Natural killer cell (primary cell): Measurements from ENCODE around the gene TRIM37. TPM values are rescaled to one million over a fixed set of nuclear protein-coding genes. Genes with fewer than 3 reads are reported as not detected.

Source experiments
- ATAC-seq, 3 donors: fragments of 150-1000 bp in 2 of 3; fragments of 200-7000 bp in 1 of 3; cut with Tn5 transposase; 1 replicate in 1 of 3; 2 replicates in 2 of 3; pipeline ENCODE4 v1.10.0; 2021; ENCODE audit warnings: mild to moderate bottlenecking in 2 of 3, moderate library complexity in 2 of 3
- DNase-seq, 2 donors: peaks; one replicate each; pipeline versions ENCODE4 v3.0.0 to v3.0.0-alpha.2; 2013 to 2021; ENCODE audit warnings: mixed read lengths in 1 of 2
- H3K27ac ChIP-seq: one replicate; pipeline ENCODE4 v1.5.1; 2013; ENCODE audit warnings: mild to moderate bottlenecking, low read length
- H3K27me3 ChIP-seq: one replicate; pipeline ENCODE4 v1.6.1; 2013; ENCODE audit warnings: low read length; ENCODE audit not compliant: control insufficient read depth, insufficient read depth
- H3K36me3 ChIP-seq: one replicate; pipeline ENCODE4 v1.6.1; 2013; ENCODE audit warnings: low read length; ENCODE audit not compliant: control insufficient read depth, insufficient read depth
- H3K4me1 ChIP-seq: one replicate; pipeline ENCODE4 v1.6.1; 2013; ENCODE audit warnings: low read length; ENCODE audit not compliant: control insufficient read depth, insufficient read depth
- H3K4me3 ChIP-seq: one replicate; pipeline ENCODE4 v1.5.1; 2013; ENCODE audit warnings: low read length
- H3K9me3 ChIP-seq: one replicate; pipeline ENCODE4 v1.6.1; 2013; ENCODE audit warnings: low read length; ENCODE audit not compliant: control insufficient read depth, insufficient read depth
- H3K27ac Mint-ChIP-seq, 2 donors: one replicate each; pipeline ENCODE4 v1.8.0; 2022; ENCODE audit warnings: mild to moderate bottlenecking in 2 of 2, mixed read lengths in 2 of 2, moderate library complexity in 1 of 2
- H3K27me3 Mint-ChIP-seq, 2 donors: one replicate each; pipeline ENCODE4 v1.8.0; 2022; ENCODE audit warnings: low read depth in 2 of 2, mixed read lengths in 2 of 2
- H3K36me3 Mint-ChIP-seq: one replicate; pipeline ENCODE4 v1.8.0; 2022; ENCODE audit warnings: mixed read lengths
- H3K4me1 Mint-ChIP-seq, 2 donors: one replicate each; pipeline ENCODE4 v1.8.0; 2022; ENCODE audit warnings: mixed read lengths in 2 of 2
- H3K4me3 Mint-ChIP-seq: one replicate; pipeline ENCODE4 v1.8.0; 2022; ENCODE audit warnings: mild to moderate bottlenecking, moderate library complexity, mixed read lengths
- H3K9me3 Mint-ChIP-seq, 2 donors: one replicate each; pipeline ENCODE4 v1.8.0; 2022; ENCODE audit warnings: mixed read lengths in 2 of 2
- CTCF ChIP-seq: fragments of 200-600 bp; IDR thresholded peaks from one replicate; pipeline ENCODE4 v1.8.0; 2022; ENCODE audit warnings: antibody characterized with exemption
- WGBS: methylation state at CpG from one replicate; pipeline ENCODE4 v1.1.7; 2013; ENCODE audit warnings: missing lambda C conversion rate; ENCODE audit not compliant: insufficient coverage; 5-methylcytosine and 5-hydroxymethylcytosine counted together
- intact Hi-C: fragments of 100-400 bp; cut with micrococcal nuclease; formaldehyde crosslinking; loops from one replicate; pipeline ENCODE4 v1.14.2; 2022
- total RNA-seq, 4 donors: library from RNA; stranded (reverse); fragments of 120-200 nt in 1 of 4; gene quantifications; one replicate each; pipeline versions ENCODE4 v1.2.3 to v1.2.4, GENCODE V29; 2013 to 2022

Gene TRIM37
- total RNA-seq, 3 donors from 2014 or later (not counting 1 experiment from before 2014, with no cell fraction given) = 20.4 to 26.1 (median 21.9) TPM

- Mint-ChIP-seq H3K27me3 (no peaks in the 10 kb centered on the region), H3K36me3 (no peaks in the 10 kb centered on the region), H3K27ac (no peak overlapping the region), H3K4me3 (no peak overlapping the region), H3K9me3 (no peaks in the 10 kb centered on the region), H3K4me1 (no peaks in the 10 kb centered on the region)
- Histone ChIP-seq H3K4me3 (no peak overlapping the region), H3K27me3 (no peaks in the 10 kb centered on the region), H3K9me3 (no peaks in the 10 kb centered on the region), H3K27ac (no peak overlapping the region), H3K36me3 (peaks cover 5% of the 10 kb centered on the region), H3K4me1 (no peaks in the 10 kb centered on the region)
- DNase-seq = no peak
- ATAC-seq = no peak
- 87% methylated on average over 5 of the region's 6 CpGs for WGBS
- TF ChIP-seq CTCF = no peak
- intact Hi-C loops = no loop called here
Observed at GRCh38 chr17:59124665-59125064, 18.0 kb upstream of the TRIM37 start.

GRCh38 chr17:59121901-59122480 lies 15.3 kb upstream of the TRIM37 start:
- Histone ChIP-seq H3K36me3 (peaks cover 10% of the 10 kb centered on the region), H3K27me3 (no peaks in the 10 kb centered on the region), H3K4me1 (no peaks in the 10 kb centered on the region), H3K4me3 (no peak overlapping the region), H3K9me3 (no peaks in the 10 kb centered on the region), H3K27ac (no peak overlapping the region)
- no peaks in the 10 kb centered on the region for H3K27me3 Mint-ChIP-seq
- H3K9me3 Mint-ChIP-seq = no peaks in the 10 kb centered on the region
- H3K4me3 Mint-ChIP-seq = no peak overlapping the region
- H3K27ac Mint-ChIP-seq = no peak overlapping the region
- DNase-seq (no peak), ATAC-seq (no peak)
- 90% methylated on average over 8 of the region's 9 CpGs for WGBS
- no peaks in the 10 kb centered on the region for H3K4me1 Mint-ChIP-seq
- no peak for TF ChIP-seq CTCF
- H3K36me3 Mint-ChIP-seq = peaks cover 4% of the 10 kb centered on the region
- intact Hi-C loops = no loop called here

- no peaks in the 10 kb centered on the region for H3K4me1 ChIP-seq
- no peak overlapping the region for H3K27ac ChIP-seq
- 89% methylated on average over 9 of the region's 9 CpGs for WGBS
- H3K27ac Mint-ChIP-seq = no peak overlapping the region
- peaks cover 14% of the 10 kb centered on the region for H3K36me3 ChIP-seq
- intact Hi-C loops = no loop called here
- H3K4me1 Mint-ChIP-seq = no peaks in the 10 kb centered on the region
- H3K9me3 ChIP-seq = no peaks in the 10 kb centered on the region
- no peak overlapping the region for H3K4me3 ChIP-seq
- ATAC-seq = no peak
- no peak overlapping the region for H3K4me3 Mint-ChIP-seq
- no peaks in the 10 kb centered on the region for H3K9me3 Mint-ChIP-seq
- no peak for DNase-seq
- no peak for TF ChIP-seq CTCF
- H3K27me3 ChIP-seq = no peaks in the 10 kb centered on the region
- no peaks in the 10 kb centered on the region for H3K27me3 Mint-ChIP-seq
- H3K36me3 Mint-ChIP-seq = peaks cover 4% of the 10 kb centered on the region
Observed at GRCh38 chr17:59115474-59115873, 8.8 kb upstream of the TRIM37 start.

GRCh38 chr17:59111539-59111938 lies 4.9 kb upstream of the TRIM37 start:
- Histone ChIP-seq H3K4me1 (peaks cover 6% of the 10 kb centered on the region), H3K27ac (no peak overlapping the region), H3K27me3 (no peaks in the 10 kb centered on the region), H3K4me3 (no peak overlapping the region), H3K9me3 (no peaks in the 10 kb centered on the region), H3K36me3 (peaks cover 8% of the 10 kb centered on the region)
- ATAC-seq (no peak), DNase-seq (no peak)
- no peak overlapping the region for H3K4me3 Mint-ChIP-seq
- no peak for TF ChIP-seq CTCF
- intact Hi-C loops = no loop called here
- H3K27me3 Mint-ChIP-seq = no peaks in the 10 kb centered on the region
- 100% methylated on average over 2 of the region's 3 CpGs for WGBS
- no peaks in the 10 kb centered on the region for H3K36me3 Mint-ChIP-seq
- peaks cover 9% of the 10 kb centered on the region in 2 donors for H3K4me1 Mint-ChIP-seq
- no peaks in the 10 kb centered on the region for H3K9me3 Mint-ChIP-seq
- no peak overlapping the region for H3K27ac Mint-ChIP-seq
